ENCODE results near the gene IL15RA.

The IL15RA gene, protein sequence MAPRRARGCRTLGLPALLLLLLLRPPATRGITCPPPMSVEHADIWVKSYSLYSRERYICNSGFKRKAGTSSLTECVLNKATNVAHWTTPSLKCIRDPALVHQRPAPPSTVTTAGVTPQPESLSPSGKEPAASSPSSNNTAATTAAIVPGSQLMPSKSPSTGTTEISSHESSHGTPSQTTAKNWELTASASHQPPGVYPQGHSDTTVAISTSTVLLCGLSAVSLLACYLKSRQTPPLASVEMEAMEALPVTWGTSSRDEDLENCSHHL

DNA sequence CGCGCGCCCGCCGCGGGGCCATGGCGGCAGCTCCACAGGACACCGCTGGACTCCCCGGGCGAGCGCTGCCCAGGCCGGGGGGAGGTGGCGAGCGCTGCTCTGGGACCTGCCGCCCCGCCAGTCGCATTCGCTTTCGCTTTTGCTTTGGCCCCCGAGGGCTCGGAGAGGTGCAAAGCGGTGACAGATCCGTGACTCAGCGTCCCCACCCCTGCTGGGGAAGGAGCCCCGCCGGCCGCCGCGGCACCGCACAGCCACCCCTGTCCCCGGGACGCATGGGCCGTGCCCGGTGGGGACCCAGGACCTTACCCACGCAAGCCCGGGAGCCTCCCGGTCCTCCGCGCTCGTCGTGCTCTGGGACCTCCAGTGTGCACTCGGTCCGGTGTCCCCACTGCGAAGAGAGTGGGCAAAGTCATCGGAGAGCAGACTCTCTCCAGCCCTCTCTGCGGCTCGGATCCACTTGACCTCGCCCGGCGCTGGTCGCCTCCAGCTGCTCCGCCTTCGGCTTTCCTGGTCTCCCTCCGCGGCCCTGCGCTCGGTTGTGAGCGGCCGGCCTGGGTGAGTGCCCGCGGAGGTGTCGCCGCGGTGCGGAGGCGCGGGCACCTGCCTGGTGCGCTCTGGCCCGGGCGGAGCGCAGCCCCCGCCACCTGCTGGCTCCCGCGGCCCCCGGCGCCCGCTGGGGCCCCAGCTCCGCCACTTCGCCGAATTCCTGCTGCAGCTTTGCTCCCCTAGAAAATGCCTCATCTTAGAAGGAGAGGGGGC is at the start of gene IL15RA:
Gene IL15RA, minus strand, starts transcription at position 73 of the 759 bp plus-strand sequence. Its CDS starts 51 bp downstream, at position 22.
- DNase-seq (ENCODE audit: low read depth) = peak; percentile 90

DNA sequence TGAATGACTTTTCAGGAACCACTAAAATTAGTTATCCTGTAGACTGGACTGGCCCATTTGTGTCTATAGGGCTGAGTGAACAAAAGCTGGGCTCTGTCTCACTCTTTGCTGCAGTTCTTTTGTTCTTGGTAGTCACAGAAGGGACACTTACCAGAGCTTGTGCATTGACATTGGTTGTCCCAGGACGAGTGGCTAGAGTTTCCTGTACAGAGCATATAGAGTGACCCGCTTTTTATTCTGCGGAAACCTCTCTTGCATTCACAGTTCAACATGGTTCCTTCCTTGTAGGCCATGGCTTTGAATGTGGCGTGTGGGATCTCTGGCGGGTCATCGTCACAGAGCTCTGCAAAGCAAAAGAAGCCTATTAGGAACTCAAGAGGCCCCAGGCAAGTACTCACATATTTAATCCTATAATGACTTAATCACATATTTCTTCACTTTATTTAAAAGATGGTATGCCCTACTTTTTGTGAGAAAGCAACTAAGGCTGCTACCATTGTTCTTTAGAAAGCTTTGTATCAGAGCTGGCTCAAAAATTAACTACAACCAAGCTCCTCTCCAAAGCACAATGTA is 48.4 kb upstream of the IL15RA start:
- DNase-seq (ENCODE audit: low read depth) = no peak

DNA sequence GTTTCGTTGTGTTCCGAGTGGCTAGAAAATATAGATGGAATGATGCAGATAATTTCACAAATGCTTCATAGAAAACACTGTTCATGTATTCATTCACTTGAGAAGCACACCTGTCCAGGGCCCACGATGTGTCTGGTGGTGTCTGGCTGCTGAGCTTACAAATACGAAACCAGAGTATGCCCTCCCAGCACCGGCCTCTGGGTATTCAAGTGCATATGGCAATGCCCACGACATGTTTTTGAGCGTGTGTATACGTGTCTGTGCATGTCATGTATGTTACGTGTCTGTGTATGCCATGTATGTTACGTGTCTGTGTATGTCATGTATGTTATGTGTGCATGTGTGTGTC is 47.0 kb upstream of the IL15RA start:
- DNase-seq (ENCODE audit: low read depth) = no peak

DNA sequence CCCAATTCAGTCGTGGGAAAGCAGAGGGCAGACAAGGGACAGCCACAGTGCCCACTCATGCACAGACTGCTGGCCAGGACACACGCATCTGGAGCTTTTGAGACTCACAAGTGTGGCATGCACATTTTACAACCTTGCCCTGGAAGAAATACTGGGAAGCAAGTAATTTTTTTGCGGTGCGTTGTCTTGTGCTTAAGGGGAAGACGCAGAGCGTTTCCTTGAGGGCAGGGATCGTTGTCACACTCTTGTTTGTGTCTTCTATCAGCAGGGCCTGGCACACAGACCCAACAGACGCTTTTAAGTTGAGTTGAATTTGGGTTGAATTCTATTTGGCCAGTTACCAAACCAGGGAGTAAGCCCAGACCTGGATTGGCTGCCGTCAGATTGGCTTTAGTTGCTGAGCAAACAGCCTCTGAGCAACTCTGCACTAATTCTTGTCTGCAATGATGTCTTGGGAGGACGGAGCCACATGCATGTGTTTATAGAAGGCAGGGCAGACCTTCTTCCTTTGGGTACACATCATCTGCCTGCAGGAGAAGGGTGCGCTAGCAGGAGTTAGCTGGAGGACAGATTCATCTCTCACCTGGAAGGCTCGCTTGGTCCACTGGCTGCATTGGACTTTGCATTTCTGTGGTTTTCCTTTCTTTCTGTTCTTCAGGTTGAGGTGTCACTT is 46.5 kb upstream of the IL15RA start:
- DNase-seq (ENCODE audit: low read depth) = peak; percentile 45

DNA sequence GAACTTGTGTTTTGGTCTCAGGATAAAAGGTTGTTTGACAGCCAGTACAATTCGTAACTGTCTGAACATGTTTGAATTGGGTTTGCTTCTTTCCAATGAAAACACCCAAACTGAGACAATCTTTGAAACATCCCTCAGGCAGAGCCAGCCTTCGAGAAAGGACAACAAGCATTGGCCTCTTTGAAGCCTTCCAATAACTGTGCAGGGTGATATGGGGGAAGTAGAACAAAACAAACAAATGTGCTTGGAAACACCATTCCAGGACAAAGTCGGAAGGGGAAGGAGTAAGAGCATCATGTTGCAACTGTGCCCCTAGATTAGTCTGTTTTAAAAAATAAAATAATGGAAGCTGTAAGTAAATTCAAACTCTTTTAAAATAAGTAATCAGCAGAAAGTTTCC is 45.3 kb upstream of the IL15RA start:
- DNase-seq (ENCODE audit: low read depth) = no peak

DNA sequence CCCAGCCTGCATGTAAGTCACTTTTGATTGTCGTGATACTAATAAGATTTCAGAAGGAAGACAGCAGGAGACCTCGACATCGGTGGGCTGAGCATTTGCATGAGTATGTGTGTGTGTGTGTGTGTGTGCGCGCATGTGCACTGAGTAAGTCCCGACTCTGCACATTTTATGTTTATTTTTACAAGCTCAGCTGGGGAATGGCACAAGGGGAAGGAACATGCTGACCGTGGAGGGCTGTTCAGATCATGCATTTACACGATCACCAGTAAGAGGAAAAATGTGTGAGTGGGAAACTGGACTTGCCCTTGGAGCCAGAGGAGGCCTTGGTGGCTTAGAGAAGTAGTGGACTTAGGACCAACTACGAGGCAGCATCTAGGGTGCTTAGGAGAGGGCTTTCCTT is 43.5 kb upstream of the IL15RA start:
- no peak for DNase-seq (ENCODE audit: low read depth)

DNA sequence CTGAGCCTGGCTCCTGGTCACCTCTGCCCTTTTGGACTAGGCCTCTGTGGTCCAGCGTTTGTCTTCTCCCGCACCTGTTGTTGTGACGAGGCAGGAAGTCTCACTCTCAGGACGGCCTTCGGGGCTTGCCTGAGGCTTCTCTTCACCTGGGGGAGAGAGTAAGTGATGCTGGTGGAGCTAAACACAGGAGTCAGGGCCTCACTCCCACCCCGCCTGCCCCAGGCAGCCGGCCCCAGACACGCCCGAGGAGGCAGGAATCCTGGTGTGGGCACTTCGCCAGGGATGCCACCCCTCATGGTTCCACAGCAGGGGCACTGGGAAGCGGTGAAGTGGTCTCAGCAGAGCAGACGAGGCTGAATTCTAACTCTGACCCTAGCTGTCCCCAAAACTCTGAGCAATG is 42.5 kb upstream of the IL15RA start:
- no peak for DNase-seq (ENCODE audit: low read depth)

DNA sequence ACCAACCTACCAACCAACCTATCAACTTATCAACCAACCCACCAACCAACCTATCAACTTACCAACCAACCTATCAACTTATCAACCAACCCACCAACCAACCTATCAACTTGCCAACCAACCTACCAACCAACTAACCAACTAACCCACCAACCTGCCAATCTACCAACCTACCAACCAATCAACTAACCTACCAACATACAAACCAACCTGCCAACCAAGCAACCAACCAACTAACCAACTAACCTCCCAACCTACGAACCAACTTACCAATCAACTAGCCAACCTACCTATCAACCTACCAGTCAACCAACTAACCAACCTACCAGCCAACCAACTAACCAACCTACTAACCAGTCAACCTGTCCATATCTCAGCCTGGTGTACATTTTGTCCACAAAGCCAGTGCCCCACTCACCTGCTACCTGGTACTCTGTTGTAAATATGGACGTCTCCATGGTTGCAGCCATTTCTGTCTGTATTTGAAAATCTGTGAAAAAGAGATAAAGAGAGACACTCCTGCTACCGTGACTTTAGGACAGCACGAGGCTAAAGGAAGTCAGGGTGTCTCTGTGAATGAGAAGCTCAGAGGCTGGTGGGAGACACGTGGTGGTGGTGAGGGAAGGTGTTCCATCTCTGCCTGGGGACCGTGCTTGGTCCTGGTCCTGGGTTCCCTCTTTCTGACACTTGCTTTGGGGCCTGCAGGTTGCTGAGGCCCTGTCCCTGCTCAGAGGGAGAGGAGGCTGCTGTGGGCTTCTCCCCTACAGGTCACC is 41.9 kb upstream of the IL15RA start:
- no peak for DNase-seq (ENCODE audit: low read depth)

DNA sequence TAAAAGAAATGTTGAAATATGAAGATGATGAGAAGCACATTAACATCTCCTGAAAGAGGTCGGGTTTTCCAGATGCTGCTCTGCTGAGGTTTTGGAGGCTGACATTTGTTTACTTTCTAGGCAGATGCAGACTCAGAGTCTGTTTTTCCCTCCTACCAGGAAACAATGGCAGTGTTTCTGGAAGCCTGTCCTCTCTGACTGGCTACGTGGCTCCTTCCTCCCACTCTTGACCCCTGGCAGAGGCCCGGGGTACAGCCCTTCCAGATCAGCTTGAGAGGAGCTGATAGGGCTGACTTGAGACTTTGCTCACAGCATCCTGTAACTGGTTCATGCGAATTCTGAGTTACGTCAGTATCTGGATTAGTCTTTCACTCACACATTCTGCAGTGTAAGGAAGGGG is 41.1 kb upstream of the IL15RA start:
- DNase-seq (ENCODE audit: low read depth) = no peak

DNA sequence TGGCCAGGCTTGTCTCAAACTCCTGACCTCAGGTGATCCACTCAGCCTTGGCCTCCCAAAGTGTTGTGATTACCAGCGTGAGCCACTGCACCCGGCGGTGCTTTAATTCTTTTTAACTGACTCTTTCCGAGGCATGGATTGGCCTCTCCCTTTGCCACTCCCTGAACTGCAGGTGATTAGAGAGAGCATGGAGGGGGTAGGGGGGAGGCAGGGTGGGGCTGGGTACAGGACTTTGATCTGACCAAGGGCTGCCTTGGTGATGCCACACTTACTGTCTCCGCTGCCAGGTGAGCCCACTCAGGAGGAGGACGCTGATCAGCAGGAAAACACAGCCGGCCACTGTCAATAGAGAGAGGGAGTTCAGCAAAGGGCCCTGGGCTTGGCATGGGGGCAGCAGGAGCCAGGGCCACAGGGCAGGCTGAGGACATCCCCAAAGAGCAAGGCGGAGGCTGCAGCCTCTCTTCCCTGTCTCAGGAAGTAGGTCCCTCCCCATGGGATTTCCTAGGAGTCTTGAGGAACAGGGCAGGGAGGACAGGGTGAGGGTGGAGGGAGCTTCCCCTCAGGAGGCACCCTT is 40.5 kb upstream of the IL15RA start:
- no peak for DNase-seq (ENCODE audit: low read depth)

DNA sequence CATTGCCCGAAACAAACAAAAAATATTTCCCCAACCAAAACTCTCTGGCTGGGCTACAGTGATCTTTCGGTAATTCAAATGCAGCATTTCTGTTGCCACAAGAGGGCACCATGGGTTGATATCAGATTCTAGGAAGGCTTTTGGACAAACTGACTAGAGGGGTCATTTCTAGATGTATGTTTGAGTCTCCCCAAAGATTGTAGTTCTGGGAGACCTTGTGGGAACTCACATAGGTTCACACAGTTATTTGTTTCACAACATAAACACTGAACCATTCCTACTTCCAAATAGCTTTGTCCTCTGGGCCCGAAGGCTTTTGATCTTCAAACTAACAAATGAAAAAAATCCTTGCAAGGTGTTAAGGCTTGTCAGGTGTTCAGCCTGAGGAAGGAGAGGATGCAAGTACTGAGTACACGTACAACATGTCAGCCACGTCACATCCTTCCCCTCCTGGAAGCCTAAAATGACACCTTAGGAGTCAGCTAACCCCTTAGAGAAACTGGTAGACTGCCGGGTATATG is 37.0 kb upstream of the IL15RA start:
- DNase-seq (ENCODE audit: low read depth) = peak; percentile 62

DNA sequence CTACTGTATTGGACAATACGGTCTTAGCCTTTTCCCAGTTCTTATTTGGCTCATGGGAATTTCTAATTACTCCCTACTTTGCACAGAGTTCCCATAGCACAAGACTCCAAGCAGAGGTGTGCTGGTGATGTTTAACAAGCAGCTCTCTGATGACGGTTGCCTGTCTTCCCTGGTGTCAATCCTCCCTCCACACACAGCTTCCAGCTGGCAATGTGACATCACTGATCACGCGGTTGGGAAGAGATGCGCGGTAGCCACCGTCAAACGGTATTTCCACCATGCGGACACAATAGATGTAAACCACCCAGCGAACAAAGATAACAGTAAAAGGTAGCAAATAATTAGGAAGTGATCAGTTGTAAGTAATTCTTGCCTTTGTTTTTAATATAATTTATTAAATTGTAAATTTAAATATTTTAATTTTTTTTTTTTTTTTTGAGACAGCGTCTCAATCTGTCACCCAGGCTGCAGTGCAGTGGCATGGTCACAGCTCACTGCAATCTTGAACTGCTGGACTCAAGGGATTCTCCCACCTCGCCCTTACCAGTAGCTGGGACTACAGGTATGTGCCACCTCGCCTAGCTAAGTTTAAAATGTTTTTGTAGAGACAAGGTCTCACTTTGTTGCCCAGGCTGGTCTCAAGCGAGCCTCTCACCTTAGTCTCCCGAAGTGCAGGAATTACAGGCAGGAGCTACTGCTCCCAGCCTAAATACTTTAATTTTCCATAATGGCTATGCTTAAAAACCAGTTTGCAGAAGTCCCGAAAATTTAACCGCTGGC is 36.3 kb upstream of the IL15RA start:
- no peak for DNase-seq (ENCODE audit: low read depth)

DNA sequence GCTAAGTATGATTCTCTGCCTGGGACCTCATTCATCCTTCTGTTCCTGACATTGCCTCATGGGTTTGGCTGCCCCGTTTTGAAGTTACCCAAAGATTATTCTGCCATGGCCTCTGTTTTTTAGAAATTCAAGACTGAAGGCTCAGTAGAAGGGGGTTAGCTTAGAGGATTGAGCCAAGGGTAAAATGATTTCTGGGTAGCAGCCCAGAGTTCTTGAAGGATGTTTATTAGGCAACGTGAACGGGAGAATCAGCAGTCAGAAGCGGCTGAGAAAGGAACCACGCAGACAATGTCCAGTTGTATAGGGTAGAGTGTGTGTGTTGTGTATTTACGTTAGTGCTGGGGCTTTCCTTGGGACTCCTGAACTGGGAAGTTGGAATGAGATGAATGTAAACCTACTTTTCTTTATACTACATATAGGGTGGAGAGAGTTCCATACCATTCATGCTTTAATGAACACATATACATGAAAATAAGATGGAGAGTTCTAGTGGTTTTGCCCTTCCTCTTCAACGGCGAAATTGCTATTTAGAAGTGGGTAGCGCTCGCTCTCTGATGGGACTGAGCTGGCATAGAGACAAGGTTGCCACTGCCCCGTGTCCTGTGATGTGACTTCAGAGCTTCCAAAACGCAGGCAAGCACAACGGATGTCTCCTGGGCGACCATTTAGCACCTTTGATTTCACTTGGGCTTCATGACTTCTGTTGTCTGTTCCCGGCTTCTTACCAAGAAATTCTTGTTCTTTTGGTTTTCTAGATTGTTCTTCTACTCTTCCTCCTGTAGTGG is 35.0 kb upstream of the IL15RA start:
- no peak for DNase-seq (ENCODE audit: low read depth)

DNA sequence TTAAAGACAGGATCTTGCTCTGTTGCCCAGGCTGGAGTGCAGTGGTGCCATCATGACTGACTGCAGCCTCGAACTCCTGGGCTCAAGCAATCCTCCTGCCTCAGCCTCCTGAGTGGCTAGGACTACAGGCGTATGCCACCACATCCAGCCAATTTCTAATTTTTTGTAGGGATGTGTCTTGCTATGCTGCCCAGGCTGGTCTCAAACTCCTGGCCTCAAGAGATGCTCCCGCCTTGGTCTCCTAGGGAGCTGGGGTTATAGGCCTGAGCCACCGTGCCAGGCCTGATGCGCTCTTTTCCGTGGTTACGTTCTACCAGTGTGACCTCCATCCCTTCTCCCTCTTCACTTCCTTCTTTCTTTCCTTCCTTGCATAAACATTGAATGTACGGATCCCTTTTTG is 34.2 kb upstream of the IL15RA start:
- DNase-seq (ENCODE audit: low read depth) = no peak

DNA sequence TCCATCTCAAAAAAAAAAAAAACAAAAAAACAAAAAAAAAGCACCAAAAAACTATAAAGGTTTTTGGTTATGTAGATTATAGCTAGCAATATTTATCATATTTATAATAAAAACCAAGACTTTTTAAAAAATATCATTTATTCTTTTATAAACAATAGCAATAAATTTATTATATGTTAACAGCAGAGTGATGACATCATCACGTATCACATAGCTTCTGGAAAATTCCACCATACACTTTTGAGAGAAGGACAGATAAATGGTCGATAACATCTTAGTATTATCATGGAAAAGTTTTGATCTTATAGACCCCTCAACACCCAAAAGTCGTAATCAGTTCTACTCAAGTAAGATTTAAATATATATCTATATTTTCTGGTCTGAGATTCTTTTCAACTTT is 33.2 kb upstream of the IL15RA start:
- no peak for DNase-seq (ENCODE audit: low read depth)

DNA sequence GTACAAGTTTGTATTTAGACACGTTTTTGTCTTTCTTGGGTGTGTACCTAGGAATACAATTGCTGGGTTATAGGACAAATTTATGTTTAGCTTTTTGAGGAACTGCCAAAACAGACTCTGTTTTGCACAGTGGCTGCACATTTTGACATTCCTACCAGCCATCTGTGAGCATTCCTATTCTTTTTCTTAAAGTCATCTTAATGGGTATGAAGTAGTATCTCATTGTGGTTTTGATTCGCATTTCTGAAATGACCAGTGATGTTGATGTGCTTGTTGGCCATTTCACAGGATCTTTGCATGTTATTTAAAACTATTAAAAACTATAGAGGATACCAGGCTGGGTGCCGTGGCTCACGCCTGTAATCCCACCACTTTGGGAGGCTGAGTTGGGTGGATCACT is 32.6 kb upstream of the IL15RA start:
- DNase-seq (ENCODE audit: low read depth) = no peak

DNA sequence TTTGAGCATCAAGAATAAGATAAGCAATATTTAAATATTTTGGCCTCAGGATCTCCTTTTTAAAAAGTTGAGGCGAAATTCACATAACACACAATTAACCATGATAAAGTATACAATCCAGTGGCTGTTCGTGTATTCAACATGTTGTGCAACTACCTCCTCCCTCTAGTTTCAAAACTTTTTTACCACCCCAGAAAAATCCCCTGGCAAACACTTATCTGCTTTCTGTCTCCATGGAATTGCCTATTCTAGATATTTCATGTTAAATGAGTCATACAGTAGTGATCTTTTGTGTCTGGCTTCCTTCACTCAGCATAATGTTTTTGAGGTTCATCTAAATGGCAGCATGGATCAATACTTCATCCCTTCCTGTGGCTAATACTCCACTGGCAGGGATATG is 31.8 kb upstream of the IL15RA start:
- no peak for DNase-seq (ENCODE audit: low read depth)

DNA sequence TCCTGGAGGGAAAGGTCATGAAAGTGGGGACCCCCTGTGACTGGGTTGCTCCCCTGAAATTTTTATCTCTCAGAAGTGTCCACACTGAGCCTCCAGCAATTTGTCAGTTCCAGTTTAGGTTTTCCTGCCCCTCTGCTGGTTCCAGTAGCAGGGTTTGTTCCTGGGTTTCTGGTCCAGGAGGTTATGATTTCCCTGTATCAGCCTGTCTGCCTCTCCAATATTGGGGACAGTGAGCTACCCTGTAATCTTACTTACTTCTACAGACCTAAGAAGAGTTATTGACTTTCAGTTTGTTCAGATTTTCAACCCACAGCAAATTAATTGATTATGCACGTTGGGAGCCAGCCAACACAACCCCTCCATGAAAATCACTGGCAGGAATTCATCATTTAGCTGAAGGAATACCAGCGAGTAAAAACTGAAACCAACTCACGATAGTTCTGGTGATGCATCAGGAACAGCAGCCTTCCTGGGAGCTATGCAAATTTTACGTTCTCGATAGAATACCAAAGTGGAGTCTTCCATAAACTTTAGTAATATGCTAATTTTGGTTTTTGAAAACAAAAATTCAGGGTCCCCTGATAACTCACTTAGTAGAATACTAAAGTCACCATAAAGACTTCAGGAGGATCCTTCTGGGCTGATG is 31.3 kb upstream of the IL15RA start:
- DNase-seq (ENCODE audit: low read depth) = no peak

DNA sequence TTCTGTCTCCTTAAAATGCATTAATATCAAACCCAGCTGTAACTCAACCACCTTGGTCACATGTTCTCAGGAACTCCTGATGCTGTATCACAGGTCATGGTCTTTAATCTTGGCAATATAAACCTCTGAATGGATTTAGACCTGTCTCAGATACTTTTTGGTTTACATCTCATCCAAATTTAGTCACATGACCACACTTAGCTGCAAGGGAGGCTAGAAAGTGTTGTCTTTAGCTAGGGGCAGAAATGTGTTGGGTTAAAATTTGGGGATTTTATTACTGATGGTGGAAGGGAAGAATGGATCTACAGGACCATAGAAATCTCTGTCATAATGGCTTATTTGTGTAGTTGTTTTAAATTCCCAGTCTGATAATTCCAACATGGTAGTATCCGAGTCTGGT is 29.6 kb upstream of the IL15RA start:
- DNase-seq (ENCODE audit: low read depth) = no peak

DNA sequence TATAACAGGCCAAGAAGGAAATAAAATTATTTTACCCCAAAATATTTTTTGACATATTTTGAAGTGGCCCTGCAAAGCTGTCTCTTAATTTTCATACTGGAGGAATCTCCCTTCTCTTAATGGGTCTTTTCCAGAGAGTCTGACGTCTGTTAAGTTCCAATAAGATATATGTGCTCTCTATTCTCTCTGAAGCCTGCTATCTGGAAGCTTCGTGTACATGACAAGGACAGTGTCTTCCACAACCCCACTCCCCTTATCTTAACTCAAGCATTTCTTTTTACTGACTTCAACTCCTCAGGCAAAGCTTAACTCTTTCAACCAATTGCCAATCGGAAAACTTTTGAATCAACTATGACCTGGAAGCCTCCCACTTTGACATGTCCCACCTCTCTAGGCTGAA is 29.2 kb upstream of the IL15RA start:
- no peak for DNase-seq (ENCODE audit: low read depth)
